GM20000 (cell line): Measurements from ENCODE around the gene PDE11A.

Source experiments
- DNase-seq: peaks from one replicate; pipeline ENCODE4 v3.0.0; 2012; ENCODE audit warnings: low spot score
- CTCF ChIP-seq: IDR thresholded peaks from 2 replicates; pipeline ENCODE4 v1.5.1; 2012; ENCODE audit warnings: mild to moderate bottlenecking, control low read depth; ENCODE audit errors: extremely low read depth, missing control alignments

PDE11A gene

GRCh38 chr2:177778472-177778871, 294.1 kb downstream of the PDE11A start:
- no peak for DNase-seq
- TF ChIP-seq CTCF, result no peak

DNA sequence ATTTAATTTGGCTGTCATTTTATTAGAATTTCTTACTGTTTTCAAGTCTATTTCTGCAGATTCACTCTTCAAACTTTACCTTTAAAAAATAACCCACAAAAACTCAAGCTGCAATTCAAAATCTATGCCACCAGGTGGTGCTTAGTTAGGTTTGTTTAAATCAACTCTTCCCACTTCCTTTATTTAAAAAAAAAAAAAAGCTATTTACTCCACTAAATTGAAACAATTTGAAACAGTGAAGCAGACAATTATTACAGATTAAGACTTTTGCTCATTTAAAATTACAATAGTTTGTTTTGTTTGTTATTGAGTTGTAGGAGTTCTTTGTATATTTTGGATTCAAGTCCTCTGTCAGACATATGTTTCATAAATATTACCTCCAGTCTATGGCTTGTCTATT, 300.0 kb downstream of the PDE11A start:
- no peak for TF ChIP-seq CTCF
- peak; percentile 21 for DNase-seq

- DNase-seq, result no peak
- no peak for TF ChIP-seq CTCF
Observed at GRCh38 chr2:177771191-177771590, 301.4 kb downstream of the PDE11A start.

GRCh38 chr2:177767768-177768167, 304.8 kb downstream of the PDE11A start:
- no peak for TF ChIP-seq CTCF
- DNase-seq, result no peak

GRCh38 chr2:177765698-177766097, 306.9 kb downstream of the PDE11A start:
- DNase-seq, result no peak
- TF ChIP-seq CTCF, result no peak

DNA sequence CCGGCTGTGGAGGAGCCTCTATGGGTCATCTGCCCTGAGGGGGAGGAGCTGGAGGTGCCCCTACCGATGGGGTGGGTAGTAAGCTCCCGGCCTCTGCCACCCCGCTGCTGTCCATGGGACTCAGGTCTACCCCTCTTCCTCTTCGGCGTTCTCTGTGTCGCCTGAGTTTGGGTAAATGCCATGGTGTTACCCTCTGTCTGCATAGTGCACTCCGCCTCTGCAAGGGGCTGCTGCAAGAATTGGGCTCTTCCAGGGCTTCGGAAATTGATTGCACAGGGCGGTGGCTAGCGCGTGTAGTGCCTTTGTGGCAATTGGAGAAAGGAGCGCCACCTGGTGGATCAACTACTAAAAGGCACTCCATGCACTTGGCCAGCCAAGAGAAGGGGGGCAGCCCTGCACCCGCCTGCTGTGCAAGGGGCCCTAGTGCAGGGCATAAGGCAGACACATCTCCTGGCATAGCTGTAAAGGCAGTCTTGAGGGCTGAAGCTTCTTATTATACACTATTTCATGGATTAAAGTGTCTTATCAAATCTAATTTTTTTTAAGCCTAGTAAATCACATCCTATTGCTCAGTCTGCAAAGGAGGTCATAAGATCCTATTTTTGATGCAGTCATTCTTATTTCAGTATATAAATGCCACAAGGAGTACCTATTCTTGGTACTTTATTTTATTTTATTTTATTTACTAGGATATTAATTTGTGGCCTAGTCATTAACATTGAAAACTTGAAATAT, 308.9 kb downstream of the PDE11A start:
- peak; percentile 76 for TF ChIP-seq CTCF
- DNase-seq, result peak; percentile 67

DNA sequence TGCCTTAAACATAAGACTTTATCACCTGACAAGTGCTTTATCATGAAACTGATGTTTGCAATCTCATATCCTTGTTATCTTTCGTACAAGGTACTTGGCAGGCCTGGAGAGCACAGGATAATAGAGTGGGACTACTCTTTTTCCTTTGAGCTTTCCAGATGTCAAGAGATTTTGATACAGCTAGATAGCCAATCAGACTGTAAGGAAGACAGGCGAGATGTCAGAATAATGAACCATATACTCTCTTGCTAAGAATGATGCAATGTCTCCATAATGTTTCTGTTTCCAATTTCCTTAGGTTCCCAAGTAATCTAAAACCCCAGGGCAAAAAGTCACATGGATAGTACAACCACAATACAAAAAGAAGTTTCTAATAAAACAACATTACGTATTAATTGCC, 313.1 kb downstream of the PDE11A start:
- no peak for DNase-seq
- TF ChIP-seq CTCF, result no peak
